Stromal cell of bone marrow (primary cell): ENCODE results near the gene NF1.

ENCODE experiments used
- DNase-seq: peaks from one replicate; pipeline ENCODE4 v3.0.0-alpha.2; 2012; ENCODE audit warnings: low read depth

The NF1 gene

GRCh38 chr17:31386542-31387075 lies 291.8 kb downstream of the NF1 start:
- no peak for DNase-seq

- no peak for DNase-seq
Measured at GRCh38 chr17:31387438-31387837, 292.7 kb downstream of the NF1 start.

GRCh38 chr17:31388351-31388750 lies 293.6 kb downstream of the NF1 start:
- no peak for DNase-seq

GRCh38 chr17:31388770-31389656 lies 294.2 kb downstream of the NF1 start:
- DNase-seq = no peak

GRCh38 chr17:31389657-31390381 lies 295.0 kb downstream of the NF1 start:
- DNase-seq = no peak

- DNase-seq = no peak
Measured at GRCh38 chr17:31390426-31390747, 295.6 kb downstream of the NF1 start.

GRCh38 chr17:31390748-31391495 lies 296.1 kb downstream of the NF1 start:
- no peak for DNase-seq

GRCh38 chr17:31391496-31391949 lies 296.7 kb downstream of the NF1 start, which contains the start of gene RAB11FIP4:
Gene RAB11FIP4, plus strand, starts transcription at chr17:31391675. Its CDS starts 178 bp downstream, at chr17:31391853.
- no peak for DNase-seq

- no peak for DNase-seq
Measured at GRCh38 chr17:31392002-31392855, 297.5 kb downstream of the NF1 start.

GRCh38 chr17:31392856-31393748 lies 298.3 kb downstream of the NF1 start:
- DNase-seq = no peak

- no peak for DNase-seq
Measured at GRCh38 chr17:31393749-31394146, 299.0 kb downstream of the NF1 start.

GRCh38 chr17:31394544-31394943 lies 299.8 kb downstream of the NF1 start:
- DNase-seq = peak; percentile 61

GRCh38 chr17:31397256-31397939 lies 302.6 kb downstream of the NF1 start:
- DNase-seq = no peak

- DNase-seq = no peak
Measured at GRCh38 chr17:31398381-31399311, 303.9 kb downstream of the NF1 start.

GRCh38 chr17:31400481-31400950 lies 305.7 kb downstream of the NF1 start:
- no peak for DNase-seq

- no peak for DNase-seq
Measured at GRCh38 chr17:31401456-31402254, 306.9 kb downstream of the NF1 start.
